Osteocyte (in vitro differentiated cells): ENCODE results near the gene SUPT3H. TPM values are rescaled to one million over a fixed set of nuclear protein-coding genes. Genes with fewer than 3 reads are reported as not detected.

Source experiments
- DNase-seq: peaks from one replicate; pipeline ENCODE4 v3.0.0; 2021; ENCODE audit warnings: mixed read lengths; ENCODE audit not compliant: unreplicated experiment; ENCODE audit errors: extremely low spot score
- H3K27ac Mint-ChIP-seq: one replicate; pipeline ENCODE4 v1.8.0; 2021; ENCODE audit warnings: mild to moderate bottlenecking, mixed read lengths; ENCODE audit not compliant: unreplicated experiment
- H3K27me3 Mint-ChIP-seq: one replicate; pipeline ENCODE4 v1.8.0; 2021; ENCODE audit warnings: mixed read lengths; ENCODE audit not compliant: unreplicated experiment
- H3K36me3 Mint-ChIP-seq: one replicate; pipeline ENCODE4 v1.8.0; 2021; ENCODE audit warnings: mixed read lengths; ENCODE audit not compliant: unreplicated experiment
- H3K4me1 Mint-ChIP-seq: one replicate; pipeline ENCODE4 v1.8.0; 2021; ENCODE audit warnings: mixed read lengths; ENCODE audit not compliant: unreplicated experiment
- H3K4me3 Mint-ChIP-seq: one replicate; pipeline ENCODE4 v1.8.0; 2021; ENCODE audit warnings: mild to moderate bottlenecking, moderate library complexity, mixed read lengths; ENCODE audit not compliant: unreplicated experiment
- H3K9me3 Mint-ChIP-seq: one replicate; pipeline ENCODE4 v1.8.0; 2021; ENCODE audit warnings: mixed read lengths; ENCODE audit not compliant: unreplicated experiment
- total RNA-seq: library from RNA; stranded (reverse); gene quantifications from 2 replicates; pipeline ENCODE4 v1.2.1, GENCODE V29; 2021
- TF ChIP-seq, protein P1 (sequence below): fragments of 200-600 bp; sonication (generic); IDR thresholded peaks from 2 replicates; pipeline ENCODE4 v1.5.0; 2021; ENCODE audit warnings: antibody characterized with exemption, mild to moderate bottlenecking, moderate library complexity

Gene SUPT3H
- total RNA-seq, 1 donor from 2014 or later: 13.2 TPM

DNA sequence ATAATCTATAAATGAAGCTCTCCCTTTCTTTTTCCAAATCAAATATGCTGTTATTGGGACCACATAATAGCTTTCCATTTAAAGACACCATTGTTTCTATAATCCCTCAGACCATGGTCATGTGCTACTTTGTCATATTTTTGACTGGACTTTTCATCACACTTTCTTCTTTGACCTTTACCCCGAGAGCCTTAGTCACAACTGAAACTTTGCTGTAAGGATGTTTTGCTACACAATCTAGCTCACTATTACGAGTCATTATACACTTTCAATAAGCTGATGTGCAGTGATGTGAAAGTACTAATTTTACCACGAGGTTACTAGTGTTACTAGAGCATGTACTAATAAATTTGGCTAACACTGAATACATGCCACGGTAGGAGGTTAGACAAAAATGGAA, 416.8 kb downstream of the SUPT3H start:
- H3K36me3 Mint-ChIP-seq: peaks cover 4% of the 10 kb centered on the region
- no peaks in the 10 kb centered on the region for H3K27me3 Mint-ChIP-seq
- no peak overlapping the region for H3K27ac Mint-ChIP-seq
- no peak overlapping the region for H3K4me3 Mint-ChIP-seq
- no peak for DNase-seq
- H3K4me1 Mint-ChIP-seq: peaks cover 4% of the 10 kb centered on the region
- H3K9me3 Mint-ChIP-seq: no peaks in the 10 kb centered on the region
- TF ChIP-seq, protein P1, sequence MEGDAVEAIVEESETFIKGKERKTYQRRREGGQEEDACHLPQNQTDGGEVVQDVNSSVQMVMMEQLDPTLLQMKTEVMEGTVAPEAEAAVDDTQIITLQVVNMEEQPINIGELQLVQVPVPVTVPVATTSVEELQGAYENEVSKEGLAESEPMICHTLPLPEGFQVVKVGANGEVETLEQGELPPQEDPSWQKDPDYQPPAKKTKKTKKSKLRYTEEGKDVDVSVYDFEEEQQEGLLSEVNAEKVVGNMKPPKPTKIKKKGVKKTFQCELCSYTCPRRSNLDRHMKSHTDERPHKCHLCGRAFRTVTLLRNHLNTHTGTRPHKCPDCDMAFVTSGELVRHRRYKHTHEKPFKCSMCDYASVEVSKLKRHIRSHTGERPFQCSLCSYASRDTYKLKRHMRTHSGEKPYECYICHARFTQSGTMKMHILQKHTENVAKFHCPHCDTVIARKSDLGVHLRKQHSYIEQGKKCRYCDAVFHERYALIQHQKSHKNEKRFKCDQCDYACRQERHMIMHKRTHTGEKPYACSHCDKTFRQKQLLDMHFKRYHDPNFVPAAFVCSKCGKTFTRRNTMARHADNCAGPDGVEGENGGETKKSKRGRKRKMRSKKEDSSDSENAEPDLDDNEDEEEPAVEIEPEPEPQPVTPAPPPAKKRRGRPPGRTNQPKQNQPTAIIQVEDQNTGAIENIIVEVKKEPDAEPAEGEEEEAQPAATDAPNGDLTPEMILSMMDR: no peak

DNA sequence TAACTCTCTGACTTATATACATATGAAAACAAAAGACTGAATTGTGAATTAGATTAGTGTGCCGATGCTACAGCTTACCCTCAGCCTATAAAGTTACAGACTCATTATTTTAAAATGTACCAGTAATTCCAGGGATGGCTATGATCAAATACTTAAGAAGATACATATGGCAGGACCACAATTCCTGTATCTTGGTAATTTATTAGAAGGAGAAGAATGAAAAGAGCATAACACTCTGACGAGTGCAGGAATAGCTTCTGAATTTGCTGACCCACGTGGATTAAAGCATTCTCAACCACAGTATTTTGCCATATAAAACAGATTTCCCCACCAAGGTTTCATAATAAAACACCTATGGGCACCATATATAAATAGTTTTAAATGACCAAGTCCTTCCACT, 418.1 kb downstream of the SUPT3H start:
- peaks cover 4% of the 10 kb centered on the region for H3K4me1 Mint-ChIP-seq
- H3K36me3 Mint-ChIP-seq: peaks cover 4% of the 10 kb centered on the region
- H3K27me3 Mint-ChIP-seq: no peaks in the 10 kb centered on the region
- H3K4me3 Mint-ChIP-seq: no peak overlapping the region
- H3K9me3 Mint-ChIP-seq: no peaks in the 10 kb centered on the region
- DNase-seq: no peak
- no peak overlapping the region for H3K27ac Mint-ChIP-seq
- TF ChIP-seq, protein P1: no peak

DNA sequence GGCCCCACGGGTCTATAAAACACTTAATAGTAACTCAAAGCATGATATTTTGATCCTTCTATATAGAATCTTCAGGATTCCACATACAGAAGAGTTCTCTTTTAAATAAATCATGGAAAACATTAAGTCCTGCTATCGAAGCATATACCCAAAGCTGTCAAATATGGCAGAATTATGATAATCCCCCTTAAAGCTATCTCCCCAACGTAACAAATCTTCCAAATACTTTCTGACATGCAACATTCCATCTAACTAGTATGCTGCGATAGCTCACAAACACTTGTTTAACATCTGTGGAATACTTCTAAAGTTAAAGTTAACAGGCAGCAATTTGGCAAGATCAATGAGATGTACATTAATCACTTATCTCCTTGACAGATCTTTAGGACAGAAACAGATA, 420.6 kb downstream of the SUPT3H start:
- no peaks in the 10 kb centered on the region for H3K27me3 Mint-ChIP-seq
- peaks cover 10% of the 10 kb centered on the region for H3K36me3 Mint-ChIP-seq
- no peak overlapping the region for H3K4me3 Mint-ChIP-seq
- no peak for DNase-seq
- TF ChIP-seq, protein P1: no peak
- no peaks in the 10 kb centered on the region for H3K9me3 Mint-ChIP-seq
- peaks cover 4% of the 10 kb centered on the region for H3K4me1 Mint-ChIP-seq
- H3K27ac Mint-ChIP-seq: no peak overlapping the region

DNA sequence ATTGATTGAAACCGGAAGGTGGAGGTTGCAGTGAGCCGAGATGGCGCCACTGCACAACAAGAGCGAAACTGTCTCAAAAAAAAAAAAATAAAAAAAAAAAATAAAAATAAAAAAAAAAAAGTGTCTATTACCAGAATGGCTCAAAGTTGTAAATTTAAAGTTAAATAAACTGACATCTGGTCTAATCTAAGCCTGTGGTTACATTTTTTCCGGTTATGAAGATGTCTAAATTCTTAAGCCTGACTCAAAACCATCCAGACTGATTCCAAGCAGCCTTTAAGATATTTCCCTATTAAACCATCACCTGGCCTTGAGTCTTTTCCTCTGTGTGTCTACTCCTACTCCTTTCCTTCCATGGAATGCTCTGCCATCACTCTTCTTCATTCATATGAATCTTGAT, 421.3 kb downstream of the SUPT3H start:
- Mint-ChIP-seq H3K27ac (no peak overlapping the region), H3K27me3 (no peaks in the 10 kb centered on the region), H3K36me3 (peaks cover 10% of the 10 kb centered on the region), H3K9me3 (no peaks in the 10 kb centered on the region), H3K4me1 (peaks cover 6% of the 10 kb centered on the region), H3K4me3 (no peak overlapping the region)
- TF ChIP-seq, protein P1: no peak
- DNase-seq: no peak

DNA sequence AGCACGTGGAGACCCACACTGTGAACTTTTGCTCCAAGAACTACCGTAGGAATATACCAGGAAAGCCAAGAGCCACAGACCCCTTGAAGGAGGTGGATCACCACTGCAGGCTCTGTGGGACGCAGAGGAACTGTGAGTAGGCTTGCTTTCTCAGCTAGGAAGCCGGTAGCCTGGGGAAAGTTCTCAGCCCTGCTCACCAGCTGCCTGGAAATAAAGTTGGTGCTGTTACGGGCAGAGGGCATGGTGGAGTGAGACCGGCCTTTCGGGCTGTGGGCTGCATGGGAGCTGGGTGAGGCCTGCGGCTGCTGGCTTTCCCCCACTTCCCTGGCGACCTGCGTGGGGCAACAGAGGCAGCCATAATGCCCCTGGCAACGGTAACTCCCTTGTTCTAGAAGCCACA, 422.6 kb downstream of the SUPT3H start:
- DNase-seq: no peak
- Mint-ChIP-seq H3K27me3 (no peaks in the 10 kb centered on the region), H3K4me1 (peaks cover 2% of the 10 kb centered on the region), H3K36me3 (peaks cover 15% of the 10 kb centered on the region), H3K27ac (no peak overlapping the region), H3K9me3 (peaks cover 4% of the 10 kb centered on the region), H3K4me3 (no peak overlapping the region)
- TF ChIP-seq, protein P1: no peak
